Suprapubic skin (tissue), 4 donors: ENCODE measurements around the gene ZFAND3.

Experiments used
- CTCF ChIP-seq, 2 donors: fragments of 200-600 bp in 1 of 2; fragments of 450-650 bp in 1 of 2; sonication (generic) in 1 of 2; IDR thresholded peaks; one replicate each; pipeline ENCODE4 v1.5.1; 2016 to 2019; ENCODE audit warnings: antibody characterized with exemption in 2 of 2, mild to moderate bottlenecking in 1 of 2, moderate library complexity in 1 of 2
- POLR2A ChIP-seq, 2 donors: fragments of 450-650 bp; IDR thresholded peaks; one replicate each; pipeline ENCODE4 v1.6.1; 2017; ENCODE audit warnings: antibody characterized with exemption in 2 of 2, mild to moderate bottlenecking in 2 of 2, moderate library complexity in 2 of 2
- POLR2AphosphoS5 ChIP-seq, 3 donors: sonication (generic); formaldehyde crosslinking; IDR thresholded peaks; one replicate each; pipeline ENCODE4 v1.6.1; 2017; ENCODE audit warnings: antibody characterized with exemption in 3 of 3

- TF ChIP-seq CTCF (IDR thresholded peaks at IDR 0.05) (no peak), POLR2A (IDR thresholded peaks at IDR 0.05) (no peak), POLR2AphosphoS5 (IDR thresholded peaks at IDR 0.05) (no peak)
These were observed 103.0 kb downstream of the ZFAND3 start for GRCh38 chr6:37922563-37922962.
